Activated CD4-positive, alpha-beta T cell treated with anti-CD3 and anti-CD28 coated beads, Interleukin-2, Interleukin-4, amounts not matched to agents 100 ng/mL and 50 ng/mL, durations not matched to agents 16 hours and 8 hours (primary cell): Measurements from ENCODE around the gene TLR5.

Source experiments
- DNase-seq: peaks from one replicate; pipeline ENCODE4 v3.0.0-alpha.2; 2020; ENCODE audit warnings: low spot score

Gene TLR5

DNA sequence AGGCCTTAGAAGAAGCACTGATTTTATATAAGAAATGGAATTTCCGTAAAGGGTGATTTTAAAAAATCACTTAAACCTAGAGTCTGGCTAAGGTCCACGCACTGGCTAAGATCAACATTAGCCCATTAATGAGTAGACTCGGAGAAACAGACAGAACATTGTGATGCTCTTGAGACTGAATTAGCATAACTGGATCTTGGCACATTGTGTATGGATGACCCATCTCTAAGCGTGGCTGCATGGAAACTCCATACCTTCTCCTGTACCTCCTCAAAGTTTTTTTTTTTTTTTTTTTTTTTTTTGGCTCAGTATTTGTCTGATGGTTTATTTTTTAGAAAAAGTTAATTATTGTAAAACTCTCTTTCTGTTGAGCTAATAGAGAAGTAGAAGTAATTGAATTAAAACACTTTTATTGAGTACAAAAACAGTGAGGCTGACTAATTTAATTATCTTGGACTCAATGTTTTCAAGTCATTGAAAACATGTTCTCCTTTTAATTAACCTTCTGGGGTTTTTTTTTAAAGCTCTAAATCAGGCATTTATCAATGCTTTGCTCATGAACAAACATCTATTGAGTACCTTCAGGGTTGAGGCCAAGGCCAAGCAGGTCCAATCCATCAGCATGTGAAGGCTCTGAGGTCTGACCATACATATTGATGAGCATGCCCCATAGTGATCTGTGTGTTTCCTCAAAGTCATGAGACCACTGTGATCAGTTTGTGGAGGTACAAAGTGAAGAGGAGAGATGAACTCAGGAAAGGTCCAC lies 74.0 kb downstream of the TLR5 start:
- DNase-seq, result no peak

DNA sequence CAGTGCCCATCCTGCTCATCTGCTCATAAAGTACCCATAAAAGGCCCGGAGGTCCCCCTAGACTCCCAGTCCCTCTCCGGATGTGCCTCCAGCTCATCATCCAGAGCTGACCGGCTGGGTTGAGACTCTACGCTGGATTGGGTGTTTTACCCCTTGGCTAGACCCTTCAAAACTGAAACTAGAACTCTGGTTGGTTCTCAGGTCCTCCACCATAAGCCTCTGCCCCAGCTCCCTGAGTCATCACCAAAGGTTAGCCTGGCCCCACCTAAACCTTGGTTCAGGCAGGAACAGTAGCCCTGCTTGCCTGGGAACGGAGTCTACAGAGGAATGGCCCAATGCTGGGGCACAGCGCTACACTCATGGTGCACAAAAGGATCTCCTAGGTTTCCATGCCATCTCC lies 75.1 kb downstream of the TLR5 start:
- DNase-seq, result no peak

DNA sequence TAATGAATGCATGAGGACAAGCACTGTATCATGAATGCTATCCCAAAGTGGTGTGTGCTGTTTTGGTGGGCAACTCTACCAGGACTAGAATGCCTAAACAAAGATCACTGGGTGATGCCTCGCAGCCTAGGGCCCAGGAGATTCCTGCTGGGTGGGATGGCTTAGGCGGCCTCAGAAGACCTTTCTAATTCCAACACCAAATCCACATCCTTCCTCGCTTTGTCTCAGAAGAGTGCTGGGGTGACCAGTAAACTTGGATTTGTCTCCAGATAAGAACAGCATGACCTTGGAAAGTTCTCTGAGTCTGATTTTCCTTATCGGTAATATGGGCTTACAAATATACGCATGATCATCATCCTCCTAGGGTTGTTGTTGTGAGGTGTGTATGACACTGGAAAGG lies 76.6 kb downstream of the TLR5 start:
- DNase-seq, result no peak

DNA sequence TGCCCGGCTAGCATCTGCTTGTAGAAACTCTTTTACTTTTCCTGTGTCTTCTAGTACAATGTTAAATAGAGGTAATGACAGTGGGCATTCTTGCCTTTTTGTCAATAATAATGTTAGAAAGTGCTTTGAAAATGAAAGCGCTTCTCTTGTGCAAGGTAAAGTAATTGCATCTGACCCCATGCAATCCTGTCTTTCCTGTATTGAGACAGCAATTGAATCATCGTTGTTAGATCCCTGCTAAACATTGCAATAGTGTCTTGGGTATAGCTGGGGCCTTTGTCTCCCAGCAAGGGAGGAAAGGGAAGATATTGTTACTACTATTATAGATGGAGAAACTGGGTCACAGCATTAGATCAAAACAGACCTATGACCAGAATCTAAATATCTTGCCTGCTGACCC lies 80.9 kb downstream of the TLR5 start:
- DNase-seq, result no peak

DNA sequence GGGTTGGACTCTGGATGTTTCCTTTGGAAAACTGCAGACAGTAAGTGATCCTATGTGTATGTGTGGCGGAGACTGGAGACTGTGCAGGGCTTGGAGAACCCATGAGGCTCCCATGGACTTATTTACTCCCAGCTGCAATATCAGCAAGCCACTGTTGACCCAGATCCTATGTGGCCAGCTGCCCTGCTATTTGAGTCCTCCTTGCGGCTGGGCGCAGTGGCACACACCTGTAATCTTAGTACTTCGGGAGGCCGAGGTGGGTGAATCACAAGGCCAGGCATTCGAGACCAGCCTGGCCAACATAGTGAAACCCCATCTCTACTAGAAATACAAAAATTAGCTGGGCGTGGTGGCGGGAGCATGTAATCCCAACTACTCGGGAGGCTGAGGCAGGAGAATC lies 83.5 kb downstream of the TLR5 start:
- DNase-seq, result no peak
